NK-92 (cell line): ENCODE data around the gene RNGTT.
"Not testable (repeated sequence)": the region's sequence is repeated elsewhere in the genome, so short reads cannot be mapped to it uniquely, and the experiment has no call there.

ENCODE experiments used
- DNase-seq: peaks from one replicate; lab custom pipeline; 2025; ENCODE audit not compliant: unreplicated experiment; lab: John Stamatoyannopoulos, UW

RNGTT gene

GRCh38 chr6:88869263-88870020, 94.0 kb downstream of the RNGTT start:
- DNase-seq: no peak

DNA sequence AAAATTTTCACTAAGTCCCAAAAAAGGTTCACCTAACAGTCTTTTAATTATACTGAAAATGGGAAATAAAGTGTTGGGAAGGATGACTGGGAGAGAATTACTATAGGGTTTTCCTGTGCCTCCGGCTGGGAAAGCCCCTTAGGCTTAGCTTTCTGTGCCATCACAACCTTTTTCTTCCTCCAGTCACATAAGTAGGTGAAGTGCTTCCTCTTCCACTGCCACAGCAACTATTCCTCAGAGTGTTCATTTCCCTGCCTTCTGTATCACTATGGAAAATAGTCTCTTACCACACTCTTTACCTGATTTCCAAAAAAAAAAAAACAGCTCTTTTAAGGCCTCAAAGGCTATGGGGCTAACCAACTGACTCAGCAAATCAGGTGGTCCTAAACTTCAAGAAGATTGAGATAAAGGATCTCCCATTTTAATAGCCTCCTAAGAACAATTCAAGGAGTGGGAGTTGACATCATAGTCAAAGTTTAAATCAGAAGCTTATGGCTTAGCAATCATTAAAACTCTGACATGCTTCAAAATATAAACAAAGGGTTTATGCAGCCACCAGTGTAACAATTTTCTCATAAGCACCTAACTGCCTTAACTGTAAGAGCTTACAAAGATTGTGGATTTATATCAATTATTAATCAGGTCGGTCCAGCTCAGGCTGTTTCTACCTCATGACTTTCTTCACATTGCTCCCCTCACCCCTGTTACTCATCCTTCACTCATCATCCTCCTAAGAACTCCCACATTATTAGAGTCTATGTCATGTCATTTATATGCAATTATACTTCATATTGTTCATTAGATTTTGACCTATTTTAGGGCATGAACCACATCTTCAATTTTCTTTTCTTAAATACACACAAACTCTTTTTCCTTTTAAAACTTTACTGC, 95.3 kb downstream of the RNGTT start:
- DNase-seq: no peak

- no peak for DNase-seq
Measured at GRCh38 chr6:88866856-88867255, 96.6 kb downstream of the RNGTT start.

DNA sequence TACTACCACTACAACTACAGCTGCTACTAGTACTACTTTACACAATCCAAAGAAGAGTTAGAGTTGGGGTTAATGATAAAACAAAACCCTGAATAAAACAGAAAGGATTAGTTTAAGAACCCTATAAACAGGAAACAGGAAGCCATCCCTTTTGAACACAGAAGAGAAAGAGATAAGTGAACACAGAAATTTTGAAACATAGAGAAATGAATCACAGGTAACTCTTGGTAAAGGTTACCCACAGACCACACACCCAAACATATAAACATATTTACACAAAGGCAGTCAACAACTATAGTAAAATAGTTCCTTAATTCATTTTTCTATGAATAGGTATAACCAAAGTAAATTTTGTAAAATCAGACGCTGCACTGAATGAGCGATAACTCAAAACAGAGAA, 98.1 kb downstream of the RNGTT start:
- no peak for DNase-seq

- no peak for DNase-seq
Measured at GRCh38 chr6:88864359-88865054, 98.9 kb downstream of the RNGTT start.

GRCh38 chr6:88860310-88860709, 103.1 kb downstream of the RNGTT start:
- no peak for DNase-seq

DNA sequence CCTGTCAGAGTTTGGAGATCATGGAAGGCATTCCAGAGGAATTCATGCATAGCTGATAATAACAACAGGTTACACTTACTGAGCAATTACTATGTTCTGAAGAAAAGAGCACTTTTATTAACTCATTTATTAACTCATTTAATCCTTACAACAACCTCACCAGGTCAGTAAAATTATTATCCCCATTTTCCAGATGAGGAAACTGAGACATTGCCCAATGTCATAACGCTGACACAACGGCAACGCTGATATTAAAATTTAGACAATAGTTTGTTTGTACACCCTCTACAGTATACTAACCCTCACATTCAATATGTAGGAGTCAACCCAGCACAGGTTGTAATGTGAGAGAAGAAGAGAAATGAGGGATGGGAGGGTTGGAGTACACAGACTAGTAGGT, 105.0 kb downstream of the RNGTT start:
- no peak for DNase-seq

GRCh38 chr6:88856566-88856965, 106.9 kb downstream of the RNGTT start:
- no peak for DNase-seq

DNA sequence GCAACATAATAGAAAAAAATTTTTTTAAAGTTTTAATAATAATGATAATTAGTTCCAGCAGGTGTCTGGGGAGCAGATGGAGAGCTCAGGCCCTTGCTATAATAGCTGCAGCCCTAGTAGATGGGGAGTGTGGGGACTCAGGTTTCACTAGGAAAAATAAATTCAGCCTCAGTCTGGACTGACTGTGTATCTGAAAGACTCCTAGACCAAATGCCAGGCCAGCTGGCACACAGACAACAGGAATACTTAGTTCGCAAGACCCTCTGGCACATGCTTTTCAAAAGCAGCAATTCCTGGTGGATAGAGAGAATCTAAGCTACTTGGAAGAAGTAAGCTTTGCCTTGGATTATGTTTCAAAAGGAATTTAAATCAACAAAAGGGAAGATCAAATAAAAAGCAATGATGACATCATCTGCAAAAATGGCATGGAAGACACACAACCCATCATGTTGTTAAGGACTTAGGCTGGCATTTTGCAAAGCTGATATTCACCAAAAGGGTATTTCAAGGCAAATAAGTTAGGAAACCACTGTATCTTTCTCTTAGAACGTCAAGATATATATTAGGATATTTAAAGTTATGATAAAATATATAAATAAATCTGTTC, 107.8 kb downstream of the RNGTT start:
- no peak for DNase-seq

DNA sequence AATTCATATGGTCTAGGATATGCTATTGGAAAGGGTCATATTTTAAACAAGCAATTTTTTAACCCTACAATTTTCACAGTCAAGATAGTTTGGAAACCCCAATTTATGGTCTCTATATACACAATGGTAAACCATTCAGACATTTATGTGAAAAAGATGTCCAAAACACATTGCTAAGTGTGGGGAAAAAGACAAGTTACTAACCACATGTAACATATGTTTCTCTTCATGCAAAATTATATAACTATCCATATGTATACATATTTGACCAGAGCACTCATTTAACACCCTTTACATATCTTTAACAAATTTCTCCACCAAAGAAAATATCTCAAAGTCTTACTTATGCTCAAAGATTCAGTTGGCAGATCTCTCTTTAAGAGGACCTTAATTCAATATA, 110.6 kb downstream of the RNGTT start:
- no peak for DNase-seq

- no peak for DNase-seq
Measured at GRCh38 chr6:88852000-88852399, 111.4 kb downstream of the RNGTT start.

DNA sequence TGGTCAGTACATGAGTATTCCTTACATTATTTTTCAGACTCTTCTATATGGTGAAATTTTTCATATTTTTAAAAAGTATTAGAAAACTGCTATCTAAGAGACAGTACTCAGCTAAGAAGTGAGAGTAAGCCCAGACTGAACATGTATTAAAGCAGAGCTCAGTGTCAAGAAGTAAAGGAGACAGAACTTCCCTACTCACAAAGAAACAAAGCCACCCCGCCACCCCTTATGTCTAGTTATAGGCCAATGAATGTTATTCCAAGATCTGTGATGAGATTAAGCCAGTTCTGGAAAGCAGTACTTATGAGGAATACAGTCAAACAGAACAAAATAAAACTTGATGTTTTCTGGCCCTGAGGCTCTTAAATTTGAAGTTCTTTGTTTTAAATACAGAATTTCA, 114.5 kb downstream of the RNGTT start:
- DNase-seq: no peak

DNA sequence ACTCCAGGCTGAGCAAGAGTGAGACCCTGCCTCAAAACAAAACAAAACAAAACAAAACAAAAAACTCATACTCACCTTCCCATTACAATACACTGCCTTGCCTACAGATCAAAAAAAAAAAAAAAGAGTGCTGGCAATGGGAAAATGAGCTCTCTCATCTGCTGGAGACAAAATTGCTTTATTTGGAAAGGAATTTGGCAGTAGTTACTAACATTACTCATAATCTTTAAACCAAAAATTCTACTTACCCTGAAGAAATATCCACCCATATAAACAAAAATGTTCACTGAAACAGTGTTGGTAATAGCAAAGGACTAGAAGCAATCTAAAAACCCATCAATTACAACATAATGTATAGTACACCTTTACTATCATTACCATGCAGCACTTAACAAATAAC, 120.4 kb downstream of the RNGTT start:
- DNase-seq: no peak

DNA sequence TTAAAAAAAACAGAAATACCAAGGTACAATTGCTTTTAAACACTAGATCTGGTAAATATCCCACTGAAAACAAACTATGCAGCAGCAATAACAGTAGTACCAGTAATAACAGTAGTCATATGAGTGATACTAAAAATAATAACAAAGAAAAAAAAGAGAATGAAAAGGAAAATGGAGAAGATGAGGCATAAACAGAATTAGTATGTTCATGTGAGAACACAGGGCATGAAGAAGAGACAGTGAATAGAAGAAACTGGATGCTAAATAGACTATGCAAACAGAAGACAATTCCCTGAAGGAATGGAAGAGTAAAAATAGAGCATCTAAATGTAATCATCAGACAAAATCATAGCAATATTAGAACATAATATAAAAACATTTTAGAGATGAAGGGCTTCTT, 121.1 kb downstream of the RNGTT start:
- no peak for DNase-seq

GRCh38 chr6:88840796-88841539, 122.5 kb downstream of the RNGTT start:
- DNase-seq: no peak

GRCh38 chr6:88840289-88840688, 123.1 kb downstream of the RNGTT start:
- DNase-seq: no peak

- DNase-seq: no peak
Measured at GRCh38 chr6:88839280-88839679, 124.1 kb downstream of the RNGTT start.

- no peak for DNase-seq
Measured at GRCh38 chr6:88835210-88835609, 128.2 kb downstream of the RNGTT start.

DNA sequence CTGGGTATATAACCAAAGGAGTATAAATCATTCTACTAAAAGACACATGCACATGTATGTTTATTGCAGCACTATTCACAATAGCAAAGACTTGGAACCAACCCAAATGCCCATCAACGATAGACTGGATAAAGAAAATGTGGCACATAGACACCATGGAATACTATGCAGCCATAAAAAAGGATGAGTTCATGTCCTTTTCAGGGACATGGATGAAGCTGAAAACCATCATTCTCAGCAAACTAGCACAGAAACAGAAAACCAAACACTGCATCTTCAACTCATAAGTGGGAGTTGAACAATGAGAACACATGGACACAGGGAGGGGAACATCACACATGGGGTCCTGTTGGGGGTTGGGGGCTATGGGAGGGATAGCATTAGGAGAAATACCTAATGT, 130.3 kb downstream of the RNGTT start:
- DNase-seq: not testable (repeated sequence)

DNA sequence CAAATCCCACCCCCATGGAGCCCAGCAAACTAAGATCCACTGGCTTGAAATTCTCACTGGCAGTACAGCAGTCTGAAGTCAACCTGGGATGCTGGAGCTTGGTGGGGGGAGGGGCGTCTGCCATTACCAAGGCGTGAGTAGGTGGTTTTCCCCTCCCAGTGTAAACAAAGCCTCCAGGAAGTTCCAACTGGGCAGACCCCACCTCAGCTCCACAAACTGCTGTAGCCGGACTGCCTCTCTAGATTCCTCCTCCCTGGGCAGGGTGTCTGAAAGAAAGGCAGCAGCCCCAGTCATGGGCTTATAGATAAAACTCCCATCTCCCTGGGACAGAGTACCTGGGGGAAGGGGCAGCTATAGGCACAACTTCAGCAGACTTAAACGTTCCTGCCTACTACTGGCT, 135.8 kb downstream of the RNGTT start:
- DNase-seq: not testable (repeated sequence)

DNA sequence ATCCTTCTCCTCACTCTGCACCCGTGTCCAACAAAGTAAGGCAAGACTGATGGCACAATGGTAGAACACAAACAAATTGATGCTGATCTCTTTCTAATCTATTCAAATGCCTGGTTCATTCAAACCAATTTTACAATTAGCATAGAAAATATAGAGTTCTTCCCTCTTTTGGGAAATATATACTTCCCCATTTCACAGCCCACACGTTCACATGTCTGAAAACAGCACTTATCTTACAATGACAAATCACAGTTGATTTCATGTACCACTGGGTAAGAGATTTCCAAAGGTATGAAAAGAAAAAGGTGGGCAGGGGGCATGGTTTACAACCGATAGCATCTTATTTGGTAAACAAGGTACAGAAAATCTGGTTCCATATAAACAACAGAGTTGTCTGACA, 137.6 kb downstream of the RNGTT start:
- no peak for DNase-seq
